Lower leg skin (tissue), 4 donors: ENCODE results near the gene G3BP1. TPM values are rescaled to one million over a fixed set of nuclear protein-coding genes. Genes with fewer than 3 reads are reported as not detected.

Experiments
- DNase-seq, 2 donors: peaks; one replicate each; pipeline ENCODE4 v3.0.0-alpha.2; 2019; ENCODE audit warnings: low spot score in 2 of 2
- H3K4me3 ChIP-seq: fragments of 200-600 bp; sonication (generic); 2 replicates; pipeline ENCODE4 v1.5.1; 2017; ENCODE audit warnings: mild to moderate bottlenecking, low read depth; ENCODE audit not compliant: poor library complexity, severe bottlenecking
- CTCF ChIP-seq, 3 donors: fragments of 450-650 bp; IDR thresholded peaks; one replicate each; pipeline ENCODE4 v1.5.1; 2016; ENCODE audit warnings: antibody characterized with exemption in 3 of 3, mild to moderate bottlenecking in 3 of 3, moderate library complexity in 2 of 3
- POLR2A ChIP-seq, 2 donors: fragments of 450-650 bp; IDR thresholded peaks; one replicate each; pipeline ENCODE4 v1.6.1; 2016 to 2017; ENCODE audit warnings: antibody characterized with exemption in 2 of 2, mild to moderate bottlenecking in 1 of 2, moderate library complexity in 1 of 2
- WGBS, 2 donors: methylation state at CpG; one replicate each; pipeline ENCODE4 v1.1.5; 2018; 5-methylcytosine and 5-hydroxymethylcytosine counted together
- intact Hi-C: fragments of 100-400 bp; cut with DNase I; formaldehyde crosslinking; loops from one replicate; pipeline ENCODE4 v1.15.0; 2023; ENCODE audit warnings: low total_unique reads
- total RNA-seq, 4 donors: library from RNA; depleted of rRNA; stranded (reverse); fragments of >200 nt; gene quantifications; one replicate each; pipeline ENCODE4 v1.1.0, GENCODE V29; 2016

The G3BP1 gene
- total RNA-seq, 4 donors from 2014 or later: 85.9 to 192 (median 102) TPM

GRCh38 chr5:151770383-151771258 lies 1.1 kb upstream of the G3BP1 start:
- WGBS, 2 donors: 3 to 4% methylated on average over 56 of the region's 75 CpGs
- H3K4me3 ChIP-seq: peak overlapping the region; percentile 55
- peak; percentile 74 to 96 for DNase-seq
- intact Hi-C loops: no loop called here
- no peak for TF ChIP-seq POLR2A (IDR thresholded peaks at IDR 0.05)
- no peak for TF ChIP-seq CTCF (IDR thresholded peaks at IDR 0.05)

- DNase-seq: peak; percentile 46 to 89
- no peak for TF ChIP-seq POLR2A (IDR thresholded peaks at IDR 0.05)
- no peak for TF ChIP-seq CTCF (IDR thresholded peaks at IDR 0.05)
- intact Hi-C loops: no loop called here
- H3K4me3 ChIP-seq: peak overlapping the region; percentile 92
- WGBS, 2 donors: 0 to 1% methylated on average over 20 to 28 of the region's 87 CpGs
Observed at GRCh38 chr5:151772029-151772845, 483 bp downstream of the G3BP1 start.

GRCh38 chr5:151772846-151773561 lies 1.2 kb downstream of the G3BP1 start:
- intact Hi-C loops: no loop called here
- DNase-seq: no peak
- 1 to 2% methylated on average over 18 of the region's 18 CpGs for WGBS, 2 donors

GRCh38 chr5:151773951-151774350 lies 2.2 kb downstream of the G3BP1 start:
- TF ChIP-seq CTCF (IDR thresholded peaks at IDR 0.05): no peak
- TF ChIP-seq POLR2A (IDR thresholded peaks at IDR 0.05): no peak
- H3K4me3 ChIP-seq: no peak overlapping the region
- DNase-seq: no peak
- intact Hi-C loops: no loop called here
- WGBS, 2 donors: 4 to 5% methylated on average over 3 of the region's 3 CpGs

More at GRCh38 chr5:151772846-151773561, 1.2 kb downstream of the G3BP1 start:
- H3K4me3 ChIP-seq: peak overlapping the region; percentile 92
- TF ChIP-seq CTCF (IDR thresholded peaks at IDR 0.05) (no peak), POLR2A (IDR thresholded peaks at IDR 0.05) (no peak)

GRCh38 chr5:151775025-151775606 lies 3.4 kb downstream of the G3BP1 start:
- intact Hi-C loops: no loop called here
- WGBS, 2 donors: 34 to 38% methylated on average over 3 of the region's 3 CpGs
- DNase-seq: no peak
- no peak overlapping the region for H3K4me3 ChIP-seq
- no peak for TF ChIP-seq POLR2A (IDR thresholded peaks at IDR 0.05)
- TF ChIP-seq CTCF (IDR thresholded peaks at IDR 0.05): no peak
